ENCODE measurements around the gene ZNF74.

The ZNF74 gene

DNA sequence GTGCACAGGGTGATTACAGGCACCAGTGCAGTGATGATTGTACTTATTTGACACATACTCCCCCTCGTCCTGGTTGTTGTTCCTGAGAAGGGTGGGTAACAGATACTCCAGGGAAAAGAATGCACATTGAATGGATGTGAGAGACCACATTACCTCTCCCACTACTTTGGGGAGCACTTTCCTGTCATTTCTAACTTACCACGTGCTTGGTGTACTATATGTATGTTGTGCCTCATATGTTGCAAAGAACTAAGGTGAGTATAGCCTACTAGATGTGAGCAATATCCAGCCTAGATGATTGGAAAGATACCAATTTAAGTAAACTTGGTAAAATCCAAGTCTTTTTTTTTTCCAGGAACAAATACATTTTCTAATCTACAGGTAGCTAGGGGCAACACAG is 58.0 kb downstream of the ZNF74 start:
- Histone ChIP-seq H3K27ac (ENCODE audit: low read length) (no peak overlapping the region), H3K4me3 (ENCODE audit: low read length in 2 of 2) (no peak overlapping the region), H3K36me3 (ENCODE audit: control insufficient read depth in 2 of 2, insufficient read depth in 2 of 2, low read length in 2 of 2) (peaks cover 7 to 8% of the 10 kb centered on the region in 2 donors), H3K9ac (ENCODE audit: low read length in 2 of 2) (no peak overlapping the region), H3K27me3 (ENCODE audit: control insufficient read depth in 1 of 2, insufficient read depth in 2 of 2, low read length in 2 of 2) (no peaks in the 10 kb centered on the region), H3K9me3 (ENCODE audit: control insufficient read depth in 2 of 2, low read length in 2 of 2) (no peaks in the 10 kb centered on the region), H3K4me1 (ENCODE audit: control insufficient read depth, insufficient read depth, low read length) (peaks cover 6% of the 10 kb centered on the region)

- no peak overlapping the region for H3K27ac ChIP-seq (ENCODE audit: low read length)
- peaks cover 15 to 16% of the 10 kb centered on the region in 2 donors for H3K36me3 ChIP-seq (ENCODE audit: control insufficient read depth in 2 of 2, insufficient read depth in 2 of 2, low read length in 2 of 2)
- peaks cover 6% of the 10 kb centered on the region for H3K4me1 ChIP-seq (ENCODE audit: control insufficient read depth, insufficient read depth, low read length)
- no peak overlapping the region for H3K4me3 ChIP-seq (ENCODE audit: low read length in 2 of 2)
- H3K9me3 ChIP-seq (ENCODE audit: control insufficient read depth in 2 of 2, low read length in 2 of 2) = no peaks in the 10 kb centered on the region
- H3K9ac ChIP-seq (ENCODE audit: low read length in 2 of 2) = no peak overlapping the region
- no peaks in the 10 kb centered on the region for H3K27me3 ChIP-seq (ENCODE audit: control insufficient read depth in 1 of 2, insufficient read depth in 2 of 2, low read length in 2 of 2)
Observed at GRCh38 chr22:20453222-20453621, 59.3 kb downstream of the ZNF74 start.

DNA sequence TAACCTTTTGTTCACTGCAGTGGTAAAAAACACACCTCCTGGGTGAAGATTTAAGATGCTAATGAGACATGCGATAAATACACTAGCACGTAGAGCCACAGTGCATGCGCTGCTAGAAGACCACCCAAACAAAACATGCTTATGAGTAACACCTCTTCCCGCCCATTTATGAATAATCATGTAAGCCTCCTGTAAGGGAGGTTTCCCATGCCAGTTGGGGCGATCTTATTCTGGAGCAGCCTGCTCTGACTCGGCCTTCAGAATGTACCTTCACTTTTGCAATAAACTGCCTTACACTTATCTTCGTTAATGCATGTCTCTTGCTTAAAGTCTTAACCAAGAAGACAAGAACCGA is 61.7 kb downstream of the ZNF74 start:
- Histone ChIP-seq H3K4me1 (ENCODE audit: control insufficient read depth, insufficient read depth, low read length) (peaks cover 9% of the 10 kb centered on the region), H3K4me3 (ENCODE audit: low read length in 2 of 2) (no peak overlapping the region), H3K27ac (ENCODE audit: low read length) (no peak overlapping the region), H3K9ac (ENCODE audit: low read length in 2 of 2) (no peak overlapping the region), H3K36me3 (ENCODE audit: control insufficient read depth in 2 of 2, insufficient read depth in 2 of 2, low read length in 2 of 2) (peaks cover 19 to 23% of the 10 kb centered on the region in 2 donors), H3K9me3 (ENCODE audit: control insufficient read depth in 2 of 2, low read length in 2 of 2) (no peaks in the 10 kb centered on the region), H3K27me3 (ENCODE audit: control insufficient read depth in 1 of 2, insufficient read depth in 2 of 2, low read length in 2 of 2) (no peaks in the 10 kb centered on the region)

GRCh38 chr22:20456064-20456721 is 62.2 kb downstream of the ZNF74 start:
- H3K9ac ChIP-seq (ENCODE audit: low read length in 2 of 2) = no peak overlapping the region
- H3K36me3 ChIP-seq (ENCODE audit: control insufficient read depth in 2 of 2, insufficient read depth in 2 of 2, low read length in 2 of 2) = peaks cover 19 to 23% of the 10 kb centered on the region in 2 donors
- no peak overlapping the region for H3K4me3 ChIP-seq (ENCODE audit: low read length in 2 of 2)
- H3K4me1 ChIP-seq (ENCODE audit: control insufficient read depth, insufficient read depth, low read length) = peaks cover 9% of the 10 kb centered on the region
- H3K9me3 ChIP-seq (ENCODE audit: control insufficient read depth in 2 of 2, low read length in 2 of 2) = no peaks in the 10 kb centered on the region
- no peak overlapping the region for H3K27ac ChIP-seq (ENCODE audit: low read length)
- no peaks in the 10 kb centered on the region for H3K27me3 ChIP-seq (ENCODE audit: control insufficient read depth in 1 of 2, insufficient read depth in 2 of 2, low read length in 2 of 2)

DNA sequence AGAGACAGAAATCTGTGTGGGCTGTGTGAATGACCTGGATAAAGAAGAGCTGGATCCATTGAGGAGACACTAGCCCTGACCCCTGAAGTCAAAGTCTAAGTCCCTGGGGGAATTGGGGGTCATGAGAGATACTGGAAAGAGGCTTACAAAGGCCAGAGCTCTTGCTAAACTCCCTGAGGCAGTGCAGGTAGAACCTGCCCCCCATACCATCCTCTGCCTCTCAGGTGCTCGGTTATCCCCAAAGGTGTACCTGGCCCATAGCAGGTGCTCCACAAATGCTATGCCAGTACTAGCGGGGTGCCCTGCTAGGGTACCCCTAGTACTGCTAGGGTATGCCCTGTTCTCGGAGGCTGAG is 62.7 kb downstream of the ZNF74 start:
- no peaks in the 10 kb centered on the region for H3K27me3 ChIP-seq (ENCODE audit: control insufficient read depth in 1 of 2, insufficient read depth in 2 of 2, low read length in 2 of 2)
- no peak overlapping the region for H3K27ac ChIP-seq (ENCODE audit: low read length)
- no peaks in the 10 kb centered on the region for H3K9me3 ChIP-seq (ENCODE audit: control insufficient read depth in 2 of 2, low read length in 2 of 2)
- H3K4me1 ChIP-seq (ENCODE audit: control insufficient read depth, insufficient read depth, low read length) = peaks cover 9% of the 10 kb centered on the region
- H3K4me3 ChIP-seq (ENCODE audit: low read length in 2 of 2) = no peak overlapping the region
- H3K36me3 ChIP-seq (ENCODE audit: control insufficient read depth in 2 of 2, insufficient read depth in 2 of 2, low read length in 2 of 2) = peaks cover 15 to 21% of the 10 kb centered on the region in 2 donors
- no peak overlapping the region for H3K9ac ChIP-seq (ENCODE audit: low read length in 2 of 2)

GRCh38 chr22:20457506-20458240 is 63.7 kb downstream of the ZNF74 start:
- H3K9ac ChIP-seq (ENCODE audit: low read length in 2 of 2) = no peak overlapping the region
- no peaks in the 10 kb centered on the region for H3K9me3 ChIP-seq (ENCODE audit: control insufficient read depth in 2 of 2, low read length in 2 of 2)
- peaks cover 12 to 19% of the 10 kb centered on the region in 2 donors for H3K36me3 ChIP-seq (ENCODE audit: control insufficient read depth in 2 of 2, insufficient read depth in 2 of 2, low read length in 2 of 2)
- H3K27ac ChIP-seq (ENCODE audit: low read length) = no peak overlapping the region
- H3K4me1 ChIP-seq (ENCODE audit: control insufficient read depth, insufficient read depth, low read length) = peaks cover 9% of the 10 kb centered on the region
- H3K4me3 ChIP-seq (ENCODE audit: low read length in 2 of 2) = no peak overlapping the region
- H3K27me3 ChIP-seq (ENCODE audit: control insufficient read depth in 1 of 2, insufficient read depth in 2 of 2, low read length in 2 of 2) = no peaks in the 10 kb centered on the region
